PC-3 (cell line): ENCODE results near the gene CST6. TPM values are rescaled to one million over a fixed set of nuclear protein-coding genes. Genes with fewer than 3 reads are reported as not detected.

Experiments used
- ATAC-seq: fragments of 200-7000 bp; cut with Tn5 transposase; 2 replicates; pipeline ENCODE4 v1.9.1; 2020; ENCODE audit warnings: mild to moderate bottlenecking, moderate library complexity
- BruUV-seq: library from RNA; stranded (reverse); fragments of 400-500 nt; replicated peaks from 2 replicates; lab custom pipeline; 2021; lab: Mats Ljungman, UMichigan
- CTCF ChIA-PET: fragments of 300-600 bp; sonication (Branson Sonifier 250); formaldehyde crosslinking; loops from one replicate; lab custom pipeline; 2022; ENCODE audit warnings: antibody characterized with exemption; lab: Charles Lee
- POLR2A ChIA-PET: fragments of 300-600 bp; sonication (Branson Sonifier 250); formaldehyde crosslinking; loops from one replicate; lab custom pipeline; 2022; ENCODE audit warnings: antibody characterized with exemption; ENCODE audit not compliant: unreplicated experiment; lab: Charles Lee
- DNase-seq: peaks from one replicate; pipeline ENCODE4 v3.0.0-alpha.2; 2015
- H2AFZ ChIP-seq: fragments of 300-600 bp; sonication (generic); 2 replicates; pipeline ENCODE4 v1.6.0; 2016; ENCODE audit warnings: antibody characterized with exemption, low read length
- H3F3A ChIP-seq: fragments of 300-600 bp; sonication (generic); one replicate; pipeline ENCODE4 v1.6.0; 2017; ENCODE audit warnings: antibody characterized with exemption, low read length, control low read depth, mild to moderate bottlenecking; ENCODE audit not compliant: unreplicated experiment
- H3K27ac ChIP-seq: fragments of 300-600 bp; sonication (generic); 2 replicates; pipeline ENCODE4 v1.5.1; 2016; ENCODE audit warnings: mild to moderate bottlenecking, low read length
- H3K27me3 ChIP-seq: fragments of 300-600 bp; sonication (generic); 2 replicates; pipeline ENCODE4 v1.6.1; 2016; ENCODE audit warnings: low read length, mixed read lengths
- H3K36me3 ChIP-seq: fragments of 300-600 bp; sonication (generic); 2 replicates; pipeline ENCODE4 v1.6.1; 2016; ENCODE audit warnings: low read depth, mixed run types, low read length, mixed read lengths
- H3K4me1 ChIP-seq: fragments of 300-600 bp; sonication (generic); 2 replicates; pipeline ENCODE4 v1.5.1; 2016; ENCODE audit warnings: low read length; ENCODE audit not compliant: insufficient read depth
- H3K4me2 ChIP-seq: fragments of 300-600 bp; sonication (generic); 2 replicates; pipeline ENCODE4 v1.6.0; 2016; ENCODE audit warnings: low read length
- H3K4me3 ChIP-seq: fragments of 300-600 bp; sonication (generic); 2 replicates; pipeline ENCODE4 v1.5.1; 2016; ENCODE audit warnings: mild to moderate bottlenecking, low read length, mixed read lengths
- H3K79me2 ChIP-seq: fragments of 300-600 bp; sonication (generic); 2 replicates; pipeline ENCODE4 v1.6.1; 2017; ENCODE audit warnings: low read length, mixed read lengths
- H3K9ac ChIP-seq: fragments of 300-600 bp; sonication (generic); 2 replicates; pipeline ENCODE4 v1.6.0; 2016; ENCODE audit warnings: mild to moderate bottlenecking, low read length
- H3K9me2 ChIP-seq: fragments of 300-600 bp; sonication (generic); replicated peaks from 2 replicates; pipeline ENCODE4 v1.6.1; 2016; ENCODE audit warnings: mixed run types, low read length, mixed read lengths
- H3K9me3 ChIP-seq: fragments of 300-600 bp; sonication (generic); 2 replicates; pipeline ENCODE4 v1.6.1; 2016; ENCODE audit warnings: low read length, mixed read lengths
- H4K20me1 ChIP-seq: fragments of 300-600 bp; sonication (generic); 2 replicates; pipeline ENCODE4 v1.6.1; 2016; ENCODE audit warnings: low read length, mixed read lengths
- EZH2 ChIP-seq: fragments of 300-600 bp; sonication (generic); IDR thresholded peaks from one replicate; pipeline ENCODE4 v1.6.1; 2017; ENCODE audit warnings: antibody characterized with exemption, mild to moderate bottlenecking, low read length; ENCODE audit not compliant: unreplicated experiment
- EZH2phosphoT487 ChIP-seq: fragments of 300-600 bp; sonication (generic); IDR thresholded peaks from 2 replicates; pipeline ENCODE4 v1.6.1; 2018; ENCODE audit warnings: mild to moderate bottlenecking, antibody characterized with exemption, low read length, borderline replicate concordance
- intact Hi-C: fragments of 100-400 bp; cut with micrococcal nuclease; formaldehyde crosslinking; loops from 2 replicates; pipeline ENCODE4 v1.9.0; 2023
- total RNA-seq: library from RNA; depleted of rRNA; stranded (reverse); fragments of >200 nt; gene quantifications from 2 replicates; pipeline ENCODE4 v1.2.3, GENCODE V29; 2014
- TF ChIP-seq, protein P1 (sequence below): fragments of 300-600 bp; sonication (generic); conservative IDR thresholded peaks from 2 replicates; pipeline ENCODE4 v1.5.1; 2017; ENCODE audit warnings: antibody characterized with exemption, low read depth, mild to moderate bottlenecking, low read length

The CST6 gene
- total RNA-seq, 1 experiment from 2014 or later: 84.2 TPM

DNA sequence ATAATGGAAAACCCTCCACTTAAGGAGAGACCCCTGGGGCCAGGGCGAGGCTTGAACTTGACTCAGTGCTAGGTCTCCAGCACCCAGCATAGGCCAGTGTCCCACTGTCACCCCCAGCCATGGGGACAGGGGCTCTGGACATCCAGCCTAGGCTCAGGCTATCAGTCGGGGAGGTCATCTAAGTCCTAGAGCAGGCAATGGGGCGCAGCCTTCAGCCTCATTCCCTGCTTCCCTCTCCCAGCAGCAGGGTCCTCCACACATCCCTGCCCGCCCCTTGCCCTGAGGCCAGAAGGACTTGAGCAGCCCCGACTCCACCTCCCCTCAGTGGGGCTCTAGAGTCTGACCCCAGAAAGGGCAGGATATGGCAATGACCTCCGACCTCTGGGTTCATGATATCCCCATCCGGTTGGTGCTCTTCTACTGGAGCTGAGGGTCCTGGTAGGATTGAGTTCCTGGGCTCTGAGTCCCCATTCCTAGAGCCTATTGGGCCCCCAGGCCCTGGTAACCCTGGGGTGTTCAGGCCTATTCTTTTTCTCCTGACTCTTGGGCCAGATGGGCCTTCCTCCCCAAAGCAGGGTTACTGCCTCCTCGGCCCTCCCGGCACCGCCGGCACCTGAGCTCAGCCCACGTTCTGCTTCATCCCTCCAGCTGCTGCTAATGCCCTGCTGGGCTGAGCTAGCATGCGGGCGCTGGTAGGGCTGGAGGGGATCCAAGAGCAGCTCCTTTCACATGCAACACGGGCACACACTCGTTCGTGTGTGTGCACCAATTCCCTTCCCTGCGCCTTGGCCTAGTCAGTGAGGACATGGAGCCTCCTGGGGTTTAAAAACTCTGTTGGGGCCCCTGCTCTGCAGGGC is 4.4 kb downstream of the CST6 start:
- TF ChIP-seq, protein P1, sequence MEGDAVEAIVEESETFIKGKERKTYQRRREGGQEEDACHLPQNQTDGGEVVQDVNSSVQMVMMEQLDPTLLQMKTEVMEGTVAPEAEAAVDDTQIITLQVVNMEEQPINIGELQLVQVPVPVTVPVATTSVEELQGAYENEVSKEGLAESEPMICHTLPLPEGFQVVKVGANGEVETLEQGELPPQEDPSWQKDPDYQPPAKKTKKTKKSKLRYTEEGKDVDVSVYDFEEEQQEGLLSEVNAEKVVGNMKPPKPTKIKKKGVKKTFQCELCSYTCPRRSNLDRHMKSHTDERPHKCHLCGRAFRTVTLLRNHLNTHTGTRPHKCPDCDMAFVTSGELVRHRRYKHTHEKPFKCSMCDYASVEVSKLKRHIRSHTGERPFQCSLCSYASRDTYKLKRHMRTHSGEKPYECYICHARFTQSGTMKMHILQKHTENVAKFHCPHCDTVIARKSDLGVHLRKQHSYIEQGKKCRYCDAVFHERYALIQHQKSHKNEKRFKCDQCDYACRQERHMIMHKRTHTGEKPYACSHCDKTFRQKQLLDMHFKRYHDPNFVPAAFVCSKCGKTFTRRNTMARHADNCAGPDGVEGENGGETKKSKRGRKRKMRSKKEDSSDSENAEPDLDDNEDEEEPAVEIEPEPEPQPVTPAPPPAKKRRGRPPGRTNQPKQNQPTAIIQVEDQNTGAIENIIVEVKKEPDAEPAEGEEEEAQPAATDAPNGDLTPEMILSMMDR: no peak
- TF ChIP-seq EZH2phosphoT487: no peak
- no peak for TF ChIP-seq EZH2
- Histone ChIP-seq H2AFZ (no peak overlapping the region), H3K4me2 (peak overlapping the region; percentile 1; the same call in 1 of the 2 replicates), H3K9ac (no peak overlapping the region), H3K79me2 (no peaks in the 10 kb centered on the region), H3K9me3 (no peaks in the 10 kb centered on the region), H3F3A (no peaks in the 10 kb centered on the region), H3K27ac (no peak overlapping the region), H3K4me1 (peaks cover 43% of the 10 kb centered on the region), H4K20me1 (no peaks in the 10 kb centered on the region), H3K9me2 (no peaks in the 10 kb centered on the region), H3K36me3 (no peaks in the 10 kb centered on the region), H3K27me3 (no peaks in the 10 kb centered on the region), H3K4me3 (no peak overlapping the region)
- no TSS peak for BruUV-seq
- no peak for ATAC-seq
- CTCF ChIA-PET: no interaction called here
- POLR2A ChIA-PET: no interaction called here
- intact Hi-C loops: no loop called here
- no peak for DNase-seq

DNA sequence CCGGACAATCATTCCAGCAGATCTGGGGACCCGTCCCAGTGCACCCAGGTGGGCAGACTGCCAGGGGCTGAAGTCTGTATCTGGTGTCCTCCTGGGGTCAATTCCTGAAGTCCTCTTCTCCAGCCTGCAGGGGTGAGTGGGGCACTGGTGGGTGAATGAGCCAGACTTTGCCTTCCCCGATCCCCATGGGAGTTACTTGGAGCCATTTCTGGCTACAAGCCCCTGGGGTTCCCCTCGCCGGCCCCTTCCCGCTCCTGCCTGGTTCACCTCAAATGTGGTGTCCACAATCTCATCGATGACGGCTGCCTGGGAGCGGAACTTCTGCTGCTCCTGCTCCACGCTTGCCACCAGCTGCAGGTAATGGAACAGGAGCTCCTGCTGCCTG is 5.0 kb downstream of the CST6 start:
- BruUV-seq: no TSS peak
- Histone ChIP-seq H3K4me3 (no peak overlapping the region), H3F3A (no peaks in the 10 kb centered on the region), H3K79me2 (no peaks in the 10 kb centered on the region), H3K27me3 (no peaks in the 10 kb centered on the region), H3K9me3 (no peaks in the 10 kb centered on the region), H3K27ac (no peak overlapping the region), H3K36me3 (no peaks in the 10 kb centered on the region), H2AFZ (no peak overlapping the region), H3K4me2 (no peak overlapping the region), H4K20me1 (no peaks in the 10 kb centered on the region), H3K9ac (no peak overlapping the region), H3K4me1 (peaks cover 45% of the 10 kb centered on the region), H3K9me2 (no peaks in the 10 kb centered on the region)
- intact Hi-C loops: no loop called here
- TF ChIP-seq EZH2phosphoT487 (no peak), EZH2 (no peak)
- TF ChIP-seq, protein P1: no peak
- ChIA-PET CTCF (interaction anchor here (0.6 kb wide), 1 partner anchor 28 kb away, joined by 4 read pairs; no protein-coding TSS in a partner anchor), POLR2A (no interaction called here)
- DNase-seq (no peak), ATAC-seq (no peak)

DNA sequence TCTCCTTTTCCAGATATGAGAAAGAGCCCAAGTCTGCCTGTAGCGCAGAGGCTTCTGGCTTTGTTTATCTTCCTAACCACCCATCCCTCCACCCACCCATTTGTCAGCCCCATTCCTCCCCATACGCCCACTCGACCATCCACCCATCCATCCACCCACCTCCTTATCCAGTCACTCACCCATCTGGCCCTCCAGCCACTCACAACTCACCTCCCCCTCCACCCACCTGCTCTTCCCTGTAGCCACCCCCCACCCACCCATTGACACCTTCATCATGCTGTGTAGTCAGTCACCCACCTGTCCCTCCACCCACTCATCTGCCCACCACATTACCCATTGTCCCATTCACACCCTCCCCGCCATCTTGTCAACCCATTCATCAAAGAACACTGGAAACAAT is 5.5 kb downstream of the CST6 start:
- no peak for ATAC-seq
- Histone ChIP-seq H2AFZ (no peak overlapping the region), H3K79me2 (no peaks in the 10 kb centered on the region), H3F3A (no peaks in the 10 kb centered on the region), H3K9ac (no peak overlapping the region), H3K27me3 (no peaks in the 10 kb centered on the region), H3K4me3 (no peak overlapping the region), H3K9me3 (no peaks in the 10 kb centered on the region), H4K20me1 (no peaks in the 10 kb centered on the region), H3K4me2 (no peak overlapping the region), H3K36me3 (no peaks in the 10 kb centered on the region), H3K27ac (no peak overlapping the region), H3K9me2 (no peaks in the 10 kb centered on the region), H3K4me1 (peaks cover 45% of the 10 kb centered on the region)
- no peak for DNase-seq
- TF ChIP-seq EZH2: no peak
- no peak for TF ChIP-seq EZH2phosphoT487
- TF ChIP-seq, protein P1: no peak
- CTCF ChIA-PET: interaction anchor here (0.6 kb wide), 1 partner anchor 28 kb away, joined by 4 read pairs; no protein-coding TSS in a partner anchor
- intact Hi-C loops: no loop called here
- no TSS peak for BruUV-seq
- POLR2A ChIA-PET: no interaction called here
